ENCODE measurements around the gene OOEP.

DNA sequence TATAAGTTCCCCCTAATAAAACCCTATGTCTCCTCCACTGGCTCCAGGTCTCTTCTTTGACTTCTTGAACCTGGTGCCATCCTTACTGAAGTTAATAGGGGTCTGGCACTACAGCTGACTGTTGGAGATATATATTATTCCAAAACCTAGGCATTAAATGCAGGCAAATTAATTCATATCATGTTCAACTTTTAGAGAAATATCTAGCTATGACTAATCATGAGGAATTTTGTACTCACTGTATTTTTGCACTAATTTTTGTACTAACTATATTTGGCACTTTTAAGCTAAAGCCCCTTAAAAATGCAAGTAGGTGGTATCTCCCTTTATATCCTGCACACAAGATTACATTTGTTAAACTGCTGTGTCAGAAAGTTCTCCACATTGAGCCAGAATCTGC lies 26.5 kb downstream of the OOEP start:
- TF ChIP-seq EZH2 (optimal IDR thresholded peaks at IDR 0.05; ENCODE audit: low read depth, low read length), result no peak
- TF ChIP-seq, protein P1, sequence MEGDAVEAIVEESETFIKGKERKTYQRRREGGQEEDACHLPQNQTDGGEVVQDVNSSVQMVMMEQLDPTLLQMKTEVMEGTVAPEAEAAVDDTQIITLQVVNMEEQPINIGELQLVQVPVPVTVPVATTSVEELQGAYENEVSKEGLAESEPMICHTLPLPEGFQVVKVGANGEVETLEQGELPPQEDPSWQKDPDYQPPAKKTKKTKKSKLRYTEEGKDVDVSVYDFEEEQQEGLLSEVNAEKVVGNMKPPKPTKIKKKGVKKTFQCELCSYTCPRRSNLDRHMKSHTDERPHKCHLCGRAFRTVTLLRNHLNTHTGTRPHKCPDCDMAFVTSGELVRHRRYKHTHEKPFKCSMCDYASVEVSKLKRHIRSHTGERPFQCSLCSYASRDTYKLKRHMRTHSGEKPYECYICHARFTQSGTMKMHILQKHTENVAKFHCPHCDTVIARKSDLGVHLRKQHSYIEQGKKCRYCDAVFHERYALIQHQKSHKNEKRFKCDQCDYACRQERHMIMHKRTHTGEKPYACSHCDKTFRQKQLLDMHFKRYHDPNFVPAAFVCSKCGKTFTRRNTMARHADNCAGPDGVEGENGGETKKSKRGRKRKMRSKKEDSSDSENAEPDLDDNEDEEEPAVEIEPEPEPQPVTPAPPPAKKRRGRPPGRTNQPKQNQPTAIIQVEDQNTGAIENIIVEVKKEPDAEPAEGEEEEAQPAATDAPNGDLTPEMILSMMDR (IDR thresholded peaks at IDR 0.05; ENCODE audit: low read length), result no peak

All from MM.1S (cell line).